GM23248 (cell line): ENCODE measurements around the gene PSMA4. TPM values are rescaled to one million over a fixed set of nuclear protein-coding genes. Genes with fewer than 3 reads are reported as not detected.

Experiments used
- DNase-seq: peaks from one replicate; pipeline ENCODE4 v3.0.0-alpha.2; 2015
- H2AFZ ChIP-seq: fragments of 200-600 bp; sonication (generic); 2 replicates; pipeline ENCODE4 v1.6.1; 2016; ENCODE audit warnings: antibody characterized with exemption
- H3F3A ChIP-seq: fragments of 200-600 bp; sonication (generic); 2 replicates; pipeline ENCODE4 v1.6.1; 2016; ENCODE audit warnings: mild to moderate bottlenecking, antibody characterized with exemption, mixed run types; ENCODE audit not compliant: insufficient read depth
- H3K27ac ChIP-seq: fragments of 200-600 bp; sonication (generic); 2 replicates; pipeline ENCODE4 v1.5.1; 2016; ENCODE audit warnings: mild to moderate bottlenecking
- H3K27me3 ChIP-seq: fragments of 200-600 bp; sonication (generic); replicated peaks from 2 replicates; pipeline ENCODE4 v1.6.1; 2016; ENCODE audit warnings: mild to moderate bottlenecking; ENCODE audit not compliant: insufficient read depth
- H3K36me3 ChIP-seq: fragments of 200-600 bp; sonication (generic); 2 replicates; pipeline ENCODE4 v1.6.1; 2016; ENCODE audit warnings: low read depth, mild to moderate bottlenecking
- H3K4me1 ChIP-seq: fragments of 200-600 bp; sonication (generic); 2 replicates; pipeline ENCODE4 v1.6.1; 2016; ENCODE audit warnings: mild to moderate bottlenecking; ENCODE audit not compliant: insufficient read depth
- H3K4me2 ChIP-seq: fragments of 200-600 bp; sonication (generic); one replicate; pipeline ENCODE4 v1.6.1; 2016; ENCODE audit warnings: mild to moderate bottlenecking; ENCODE audit not compliant: unreplicated experiment
- H3K4me3 ChIP-seq: fragments of 200-600 bp; sonication (generic); 2 replicates; pipeline ENCODE4 v1.5.1; 2016; ENCODE audit warnings: mild to moderate bottlenecking
- H3K79me2 ChIP-seq: fragments of 200-600 bp; sonication (generic); 2 replicates; pipeline ENCODE4 v1.6.1; 2016; ENCODE audit warnings: mild to moderate bottlenecking; ENCODE audit not compliant: insufficient read depth
- H3K9ac ChIP-seq: fragments of 200-600 bp; sonication (generic); 2 replicates; pipeline ENCODE4 v1.6.1; 2016; ENCODE audit warnings: mild to moderate bottlenecking
- H3K9me2 ChIP-seq: fragments of 200-600 bp; sonication (generic); 2 replicates; pipeline ENCODE4 v1.6.1; 2016; ENCODE audit warnings: mixed run types, mild to moderate bottlenecking, moderate library complexity; ENCODE audit not compliant: insufficient read depth
- H3K9me3 ChIP-seq: fragments of 200-600 bp; sonication (generic); one replicate; pipeline ENCODE4 v1.6.1; 2017; ENCODE audit warnings: low read depth
- H4K20me1 ChIP-seq: fragments of 200-600 bp; sonication (generic); 2 replicates; pipeline ENCODE4 v1.6.0; 2016; ENCODE audit not compliant: insufficient read depth
- EZH2 ChIP-seq: fragments of 200-600 bp; sonication (generic); IDR thresholded peaks from 2 replicates; pipeline ENCODE4 v1.6.1; 2018; ENCODE audit warnings: antibody characterized with exemption, mild to moderate bottlenecking; ENCODE audit not compliant: insufficient read depth, poor library complexity, severe bottlenecking
- EZH2phosphoT487 ChIP-seq: fragments of 200-600 bp; sonication (generic); IDR thresholded peaks from 2 replicates; pipeline ENCODE4 v1.6.1; 2018; ENCODE audit warnings: antibody characterized with exemption, moderate library complexity, mild to moderate bottlenecking, low read depth; ENCODE audit not compliant: insufficient read depth
- WGBS, 2 experiments: methylation state at CpG; one replicate each; pipeline ENCODE4 v1.1.6; 2015 to 2017; ENCODE audit warnings: low lambda C conversion rate in 2 of 2, low coverage in 1 of 2; ENCODE audit errors: missing lambda C conversion rate in 2 of 2; 5-methylcytosine and 5-hydroxymethylcytosine counted together
- in situ Hi-C: fragments of 300-500 bp; cut with MboI; formaldehyde crosslinking; loops from 2 replicates; pipeline ENCODE4 v1.15.0; 2020
- polyA plus RNA-seq: library from polyadenylated mRNA; unstranded; fragments of >200 nt; fragmentation: Nextera tagmentation; extraction: Ambion mirVana; gene quantifications from 2 replicates; pipeline ENCODE4 v1.2.1, GENCODE V29; 2016
- total RNA-seq: library from RNA; depleted of rRNA; stranded (reverse); fragments of >200 nt; shearing (Covaris generic); gene quantifications from 2 replicates; pipeline ENCODE4 v1.2.3, GENCODE V29; 2014

The PSMA4 gene
- total and polyA plus RNA-seq, 2 experiments from 2014 or later, result 177 to 246 TPM

- Histone ChIP-seq H3K27ac (no peak overlapping the region), H3K9me3 (no peaks in the 10 kb centered on the region), H3K9ac (no peak overlapping the region; the same call in 1 of the 2 replicates), H3K4me2 (peak overlapping the region; percentile 88), H3K27me3 (peaks cover 13% of the 10 kb centered on the region; the same call in 1 of the 2 replicates), H3K9me2 (no peaks in the 10 kb centered on the region), H3K4me3 (peak overlapping the region; percentile 70), H3K79me2 (no peaks in the 10 kb centered on the region), H2AFZ (peak overlapping the region; percentile 74), H4K20me1 (no peaks in the 10 kb centered on the region), H3K36me3 (no peaks in the 10 kb centered on the region), H3K4me1 (no peaks in the 10 kb centered on the region), H3F3A (no peaks in the 10 kb centered on the region)
- peak; percentile 61 for TF ChIP-seq EZH2
- no peak for TF ChIP-seq EZH2phosphoT487
- WGBS, 2 experiments, result 15 to 16% methylated on average over 19 of the region's 19 CpGs
- in situ Hi-C loops, result no loop called here
- peak; percentile 40 for DNase-seq
Measured at GRCh38 chr15:78565951-78566774, 25.9 kb downstream of the PSMA4 start.

- H3K79me2 ChIP-seq, result no peaks in the 10 kb centered on the region
- H3K9ac ChIP-seq, result no peak overlapping the region
- H3K4me1 ChIP-seq, result no peaks in the 10 kb centered on the region
- peaks cover 13% of the 10 kb centered on the region; the same call in 1 of the 2 replicates for H3K27me3 ChIP-seq
- H3F3A ChIP-seq, result no peaks in the 10 kb centered on the region
- H3K36me3 ChIP-seq, result no peaks in the 10 kb centered on the region
- no peak overlapping the region for H3K4me3 ChIP-seq
- no peaks in the 10 kb centered on the region for H3K9me3 ChIP-seq
- H2AFZ ChIP-seq, result no peak overlapping the region
- DNase-seq, result no peak
- in situ Hi-C loops, result no loop called here
- TF ChIP-seq EZH2phosphoT487, result no peak
- TF ChIP-seq EZH2, result no peak
- H3K9me2 ChIP-seq, result no peaks in the 10 kb centered on the region
- H3K4me2 ChIP-seq, result no peak overlapping the region
- 88 to 95% methylated on average over 4 of the region's 4 CpGs for WGBS, 2 experiments
- H4K20me1 ChIP-seq, result no peaks in the 10 kb centered on the region
- H3K27ac ChIP-seq, result no peak overlapping the region
Measured at GRCh38 chr15:78567531-78567930, 27.3 kb downstream of the PSMA4 start.

GRCh38 chr15:78570710-78571109, 30.5 kb downstream of the PSMA4 start:
- H3K4me3 ChIP-seq, result no peak overlapping the region
- WGBS, 2 experiments, result 18 to 25% methylated on average over 2 of the region's 2 CpGs
- H3K27me3 ChIP-seq, result peaks cover 13% of the 10 kb centered on the region; the same call in 1 of the 2 replicates
- no peaks in the 10 kb centered on the region for H3K9me2 ChIP-seq
- no peak for DNase-seq
- H3K36me3 ChIP-seq, result no peaks in the 10 kb centered on the region
- H3K9ac ChIP-seq, result no peak overlapping the region
- H3F3A ChIP-seq, result no peaks in the 10 kb centered on the region
- H4K20me1 ChIP-seq, result no peaks in the 10 kb centered on the region
- in situ Hi-C loops, result no loop called here
- no peak overlapping the region for H3K27ac ChIP-seq
- no peaks in the 10 kb centered on the region for H3K79me2 ChIP-seq
- H2AFZ ChIP-seq, result no peak overlapping the region
- H3K4me1 ChIP-seq, result no peaks in the 10 kb centered on the region
- H3K9me3 ChIP-seq, result no peaks in the 10 kb centered on the region
- no peak overlapping the region for H3K4me2 ChIP-seq
- TF ChIP-seq EZH2 (no peak), EZH2phosphoT487 (no peak)

- WGBS, 2 experiments, result 83% methylated on average over 4 of the region's 4 CpGs
Measured at GRCh38 chr15:78571382-78571781, 31.1 kb downstream of the PSMA4 start.

More at GRCh38 chr15:78571382-78571781, 31.1 kb downstream of the PSMA4 start:
- Histone ChIP-seq H3K27me3 (peaks cover 9% of the 10 kb centered on the region; the same call in 1 of the 2 replicates), H3K79me2 (no peaks in the 10 kb centered on the region), H3K9me3 (no peaks in the 10 kb centered on the region), H3K27ac (no peak overlapping the region), H3K9ac (no peak overlapping the region), H3K4me1 (no peaks in the 10 kb centered on the region), H3K4me3 (no peak overlapping the region), H3F3A (no peaks in the 10 kb centered on the region), H3K4me2 (no peak overlapping the region), H4K20me1 (no peaks in the 10 kb centered on the region), H3K36me3 (no peaks in the 10 kb centered on the region), H2AFZ (no peak overlapping the region), H3K9me2 (no peaks in the 10 kb centered on the region)
- in situ Hi-C loops, result no loop called here
- no peak for TF ChIP-seq EZH2
- no peak for TF ChIP-seq EZH2phosphoT487
- no peak for DNase-seq
